Thyroid gland (tissue), 4 donors: Measurements from ENCODE around the gene DDX42.

Source experiments
- CTCF ChIP-seq, 6 experiments: fragments of 200-600 bp in 3 of 6; fragments of 450-650 bp in 3 of 6; sonication (generic) in 3 of 6; IDR thresholded peaks; one replicate each; pipeline ENCODE4 v1.5.1; 2016 to 2019; ENCODE audit warnings: antibody characterized with exemption in 6 of 6, mild to moderate bottlenecking in 2 of 6, inconsistent platforms in 1 of 6, moderate library complexity in 1 of 6
- POLR2A ChIP-seq, 2 donors: fragments of 450-650 bp; IDR thresholded peaks; one replicate each; pipeline ENCODE4 v1.6.1; 2017; ENCODE audit warnings: antibody characterized with exemption in 2 of 2, mild to moderate bottlenecking in 2 of 2, moderate library complexity in 1 of 2

GRCh38 chr17:63740464-63741142, 33.4 kb upstream of the DDX42 start:
- no peak for TF ChIP-seq CTCF (IDR thresholded peaks at IDR 0.05)
- no peak for TF ChIP-seq POLR2A (IDR thresholded peaks at IDR 0.05)
